ENCODE measurements around the gene SLC27A1.
A peak's percentile ranks its signal among the peaks of the same experiment; 100 is the strongest.

The SLC27A1 gene

DNA sequence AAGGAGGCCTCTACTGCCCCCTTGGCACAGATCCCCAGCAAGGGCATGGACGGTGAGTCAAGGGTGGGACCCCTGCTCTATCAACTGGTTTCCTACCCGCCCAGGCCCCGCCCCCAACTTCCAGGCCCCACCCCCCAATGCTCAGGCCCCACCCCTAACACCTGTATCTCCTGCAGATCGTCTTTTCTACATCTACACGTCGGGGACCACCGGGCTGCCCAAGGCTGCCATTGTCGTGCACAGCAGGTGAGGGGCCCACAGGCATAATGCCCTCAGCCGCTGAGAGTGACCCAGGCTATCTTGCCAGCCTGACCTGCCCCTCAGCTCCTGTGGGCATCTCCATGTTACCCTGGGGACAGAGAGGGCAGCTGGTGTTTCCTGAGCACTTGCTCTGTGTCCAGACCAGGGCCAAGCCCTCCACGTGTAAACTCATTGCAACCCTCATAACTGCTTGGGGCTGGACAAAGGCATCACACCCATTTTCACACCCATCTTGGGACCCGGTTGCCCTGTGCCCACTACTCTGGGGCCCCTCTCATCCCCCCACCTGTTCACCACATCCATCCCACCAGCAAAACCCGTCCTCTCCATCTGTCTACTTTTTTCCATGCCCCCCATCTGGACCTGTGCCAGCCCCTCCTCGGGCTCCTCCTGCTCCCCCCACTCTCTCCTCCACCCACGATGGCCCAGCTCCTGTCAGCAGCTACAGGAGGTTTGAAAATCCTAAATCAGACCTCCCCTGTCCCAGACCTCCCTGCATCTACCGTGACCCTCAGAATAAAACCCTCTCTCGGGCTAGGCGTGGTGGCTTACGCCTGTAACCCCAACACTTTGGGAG lies 17.2 kb downstream of the SLC27A1 start (continued):
- TF ChIP-seq, protein P1, sequence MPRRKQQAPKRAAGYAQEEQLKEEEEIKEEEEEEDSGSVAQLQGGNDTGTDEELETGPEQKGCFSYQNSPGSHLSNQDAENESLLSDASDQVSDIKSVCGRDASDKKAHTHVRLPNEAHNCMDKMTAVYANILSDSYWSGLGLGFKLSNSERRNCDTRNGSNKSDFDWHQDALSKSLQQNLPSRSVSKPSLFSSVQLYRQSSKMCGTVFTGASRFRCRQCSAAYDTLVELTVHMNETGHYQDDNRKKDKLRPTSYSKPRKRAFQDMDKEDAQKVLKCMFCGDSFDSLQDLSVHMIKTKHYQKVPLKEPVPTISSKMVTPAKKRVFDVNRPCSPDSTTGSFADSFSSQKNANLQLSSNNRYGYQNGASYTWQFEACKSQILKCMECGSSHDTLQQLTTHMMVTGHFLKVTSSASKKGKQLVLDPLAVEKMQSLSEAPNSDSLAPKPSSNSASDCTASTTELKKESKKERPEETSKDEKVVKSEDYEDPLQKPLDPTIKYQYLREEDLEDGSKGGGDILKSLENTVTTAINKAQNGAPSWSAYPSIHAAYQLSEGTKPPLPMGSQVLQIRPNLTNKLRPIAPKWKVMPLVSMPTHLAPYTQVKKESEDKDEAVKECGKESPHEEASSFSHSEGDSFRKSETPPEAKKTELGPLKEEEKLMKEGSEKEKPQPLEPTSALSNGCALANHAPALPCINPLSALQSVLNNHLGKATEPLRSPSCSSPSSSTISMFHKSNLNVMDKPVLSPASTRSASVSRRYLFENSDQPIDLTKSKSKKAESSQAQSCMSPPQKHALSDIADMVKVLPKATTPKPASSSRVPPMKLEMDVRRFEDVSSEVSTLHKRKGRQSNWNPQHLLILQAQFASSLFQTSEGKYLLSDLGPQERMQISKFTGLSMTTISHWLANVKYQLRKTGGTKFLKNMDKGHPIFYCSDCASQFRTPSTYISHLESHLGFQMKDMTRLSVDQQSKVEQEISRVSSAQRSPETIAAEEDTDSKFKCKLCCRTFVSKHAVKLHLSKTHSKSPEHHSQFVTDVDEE (CRISPR knock-in tag; IDR thresholded peaks at IDR 0.05), result no peak

DNA sequence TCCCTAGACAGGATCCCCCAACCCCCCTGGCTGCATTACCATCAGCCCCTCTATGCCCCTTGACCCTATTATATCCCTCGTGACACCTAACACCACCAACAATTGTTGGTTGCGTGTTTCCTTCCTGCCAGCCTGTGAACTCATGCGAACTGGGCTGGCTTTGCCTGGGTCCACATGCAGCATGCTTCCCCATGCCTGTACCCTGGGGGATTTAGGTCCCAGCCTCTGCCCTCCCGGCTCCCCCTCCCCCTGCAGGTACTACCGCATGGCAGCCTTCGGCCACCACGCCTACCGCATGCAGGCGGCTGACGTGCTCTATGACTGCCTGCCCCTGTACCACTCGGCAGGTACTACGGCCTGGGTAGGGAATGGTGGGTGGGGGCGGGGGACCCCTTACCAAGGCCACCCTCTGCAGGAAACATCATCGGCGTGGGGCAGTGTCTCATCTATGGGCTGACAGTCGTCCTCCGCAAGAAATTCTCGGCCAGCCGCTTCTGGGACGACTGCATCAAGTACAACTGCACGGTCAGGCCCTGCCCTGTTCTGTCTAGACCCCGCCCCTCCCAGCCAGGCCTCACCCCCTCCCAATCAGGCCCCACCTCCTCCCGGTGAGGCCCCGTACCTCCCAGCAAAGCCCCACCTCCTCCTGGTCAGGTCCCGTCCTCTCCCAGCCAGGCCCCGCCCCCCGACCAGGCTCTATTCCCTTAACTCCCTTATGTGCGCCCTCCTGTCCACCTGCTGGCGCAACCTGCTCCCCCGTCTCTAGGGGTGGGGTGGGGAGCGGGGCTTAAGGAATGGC lies 18.5 kb downstream of the SLC27A1 start:
- TF ChIP-seq TCF4 (CRISPR knock-in tag; IDR thresholded peaks at IDR 0.05; ENCODE audit: borderline replicate concordance), result no peak
- TF ChIP-seq ZNF70 (CRISPR knock-in tag; IDR thresholded peaks at IDR 0.05), result no peak
- TF ChIP-seq ISL1 (CRISPR knock-in tag; IDR thresholded peaks at IDR 0.05), result no peak
- no peak for TF ChIP-seq ZNF565 (CRISPR knock-in tag; conservative IDR thresholded peaks at IDR 0.05; ENCODE audit: low read depth)
- no peak for TF ChIP-seq BACH2 (CRISPR knock-in tag; IDR thresholded peaks at IDR 0.05; ENCODE audit: borderline replicate concordance)
- TF ChIP-seq, protein P2, sequence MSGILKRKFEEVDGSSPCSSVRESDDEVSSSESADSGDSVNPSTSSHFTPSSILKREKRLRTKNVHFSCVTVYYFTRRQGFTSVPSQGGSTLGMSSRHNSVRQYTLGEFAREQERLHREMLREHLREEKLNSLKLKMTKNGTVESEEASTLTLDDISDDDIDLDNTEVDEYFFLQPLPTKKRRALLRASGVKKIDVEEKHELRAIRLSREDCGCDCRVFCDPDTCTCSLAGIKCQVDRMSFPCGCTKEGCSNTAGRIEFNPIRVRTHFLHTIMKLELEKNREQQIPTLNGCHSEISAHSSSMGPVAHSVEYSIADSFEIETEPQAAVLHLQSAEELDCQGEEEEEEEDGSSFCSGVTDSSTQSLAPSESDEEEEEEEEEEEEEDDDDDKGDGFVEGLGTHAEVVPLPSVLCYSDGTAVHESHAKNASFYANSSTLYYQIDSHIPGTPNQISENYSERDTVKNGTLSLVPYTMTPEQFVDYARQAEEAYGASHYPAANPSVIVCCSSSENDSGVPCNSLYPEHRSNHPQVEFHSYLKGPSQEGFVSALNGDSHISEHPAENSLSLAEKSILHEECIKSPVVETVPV (CRISPR knock-in tag; IDR thresholded peaks at IDR 0.05), result no peak
- no peak for TF ChIP-seq PPARA (CRISPR knock-in tag; IDR thresholded peaks at IDR 0.05; ENCODE audit: borderline replicate concordance)
- no peak for TF ChIP-seq ARNTL (CRISPR knock-in tag; IDR thresholded peaks at IDR 0.05; ENCODE audit: borderline replicate concordance, low read depth)
- TF ChIP-seq ZFP3 (CRISPR knock-in tag; IDR thresholded peaks at IDR 0.05), result no peak
- TF ChIP-seq TOX (CRISPR knock-in tag; IDR thresholded peaks at IDR 0.05; ENCODE audit: borderline replicate concordance), result no peak
- TF ChIP-seq RARB (CRISPR knock-in tag; IDR thresholded peaks at IDR 0.05), result no peak
- TF ChIP-seq, protein P3, sequence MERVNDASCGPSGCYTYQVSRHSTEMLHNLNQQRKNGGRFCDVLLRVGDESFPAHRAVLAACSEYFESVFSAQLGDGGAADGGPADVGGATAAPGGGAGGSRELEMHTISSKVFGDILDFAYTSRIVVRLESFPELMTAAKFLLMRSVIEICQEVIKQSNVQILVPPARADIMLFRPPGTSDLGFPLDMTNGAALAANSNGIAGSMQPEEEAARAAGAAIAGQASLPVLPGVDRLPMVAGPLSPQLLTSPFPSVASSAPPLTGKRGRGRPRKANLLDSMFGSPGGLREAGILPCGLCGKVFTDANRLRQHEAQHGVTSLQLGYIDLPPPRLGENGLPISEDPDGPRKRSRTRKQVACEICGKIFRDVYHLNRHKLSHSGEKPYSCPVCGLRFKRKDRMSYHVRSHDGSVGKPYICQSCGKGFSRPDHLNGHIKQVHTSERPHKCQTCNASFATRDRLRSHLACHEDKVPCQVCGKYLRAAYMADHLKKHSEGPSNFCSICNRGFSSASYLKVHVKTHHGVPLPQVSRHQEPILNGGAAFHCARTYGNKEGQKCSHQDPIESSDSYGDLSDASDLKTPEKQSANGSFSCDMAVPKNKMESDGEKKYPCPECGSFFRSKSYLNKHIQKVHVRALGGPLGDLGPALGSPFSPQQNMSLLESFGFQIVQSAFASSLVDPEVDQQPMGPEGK (CRISPR knock-in tag; IDR thresholded peaks at IDR 0.05; ENCODE audit: borderline replicate concordance), result no peak
- TF ChIP-seq ZNF8 (CRISPR knock-in tag; IDR thresholded peaks at IDR 0.05), result no peak
- TF ChIP-seq OSR1 (CRISPR knock-in tag; IDR thresholded peaks at IDR 0.05), result no peak
- TF ChIP-seq, protein P4, sequence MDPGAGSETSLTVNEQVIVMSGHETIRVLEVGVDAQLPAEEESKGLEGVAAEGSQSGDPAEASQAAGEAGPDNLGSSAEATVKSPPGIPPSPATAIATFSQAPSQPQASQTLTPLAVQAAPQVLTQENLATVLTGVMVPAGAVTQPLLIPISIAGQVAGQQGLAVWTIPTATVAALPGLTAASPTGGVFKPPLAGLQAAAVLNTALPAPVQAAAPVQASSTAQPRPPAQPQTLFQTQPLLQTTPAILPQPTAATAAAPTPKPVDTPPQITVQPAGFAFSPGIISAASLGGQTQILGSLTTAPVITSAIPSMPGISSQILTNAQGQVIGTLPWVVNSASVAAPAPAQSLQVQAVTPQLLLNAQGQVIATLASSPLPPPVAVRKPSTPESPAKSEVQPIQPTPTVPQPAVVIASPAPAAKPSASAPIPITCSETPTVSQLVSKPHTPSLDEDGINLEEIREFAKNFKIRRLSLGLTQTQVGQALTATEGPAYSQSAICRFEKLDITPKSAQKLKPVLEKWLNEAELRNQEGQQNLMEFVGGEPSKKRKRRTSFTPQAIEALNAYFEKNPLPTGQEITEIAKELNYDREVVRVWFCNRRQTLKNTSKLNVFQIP (CRISPR knock-in tag; IDR thresholded peaks at IDR 0.05; ENCODE audit: borderline replicate concordance, low read depth), result no peak
- no peak for TF ChIP-seq ZFP30 (CRISPR knock-in tag; IDR thresholded peaks at IDR 0.05)
- no peak for TF ChIP-seq SNAI2 (CRISPR knock-in tag; IDR thresholded peaks at IDR 0.05)
- ATAC-seq, result peak; percentile 67

DNA sequence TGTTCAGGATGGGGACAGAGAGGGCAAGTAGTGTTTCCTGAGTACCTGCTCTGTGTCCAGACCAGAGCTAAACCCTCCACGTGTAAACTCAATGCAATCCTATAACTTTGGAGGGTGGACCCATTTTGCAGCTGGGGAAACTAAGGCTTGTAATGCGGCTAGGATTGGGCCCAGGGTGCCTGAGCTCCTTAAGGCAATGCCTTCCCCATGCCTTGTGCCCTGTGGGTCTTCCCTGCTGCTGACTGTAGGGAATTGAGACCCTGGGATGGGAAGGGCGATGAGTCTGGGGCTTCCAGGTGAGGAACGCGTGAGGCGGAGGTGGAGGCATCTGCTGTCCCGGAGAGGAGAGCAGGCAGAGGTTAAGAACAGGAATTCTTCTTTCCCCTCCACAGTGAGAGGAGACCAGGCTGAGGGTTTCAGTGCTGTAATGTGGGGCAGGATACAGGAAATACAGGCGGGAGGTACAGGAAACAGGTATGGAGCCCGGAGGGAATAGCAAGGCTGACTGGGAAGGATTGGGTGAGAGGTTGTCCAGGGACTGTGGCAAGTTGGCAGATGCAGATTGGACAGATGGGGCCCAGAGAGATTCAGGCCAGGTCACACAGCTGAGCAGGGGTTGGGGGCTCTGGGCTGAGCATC lies 19.2 kb downstream of the SLC27A1 start:
- no peak for ATAC-seq
- no peak for TF ChIP-seq ZC3H10 (CRISPR knock-in tag; IDR thresholded peaks at IDR 0.05)
- TF ChIP-seq CSDC2 (CRISPR knock-in tag; IDR thresholded peaks at IDR 0.05), result no peak
